Ovary (tissue), 9 donors: ENCODE results near the gene CCL8. TPM values are rescaled to one million over a fixed set of nuclear protein-coding genes. Genes with fewer than 3 reads are reported as not detected.

Experiments
- DNase-seq, 5 donors: peaks; one replicate each; pipeline ENCODE4 v3.0.0-alpha.2; 2019 to 2020
- H3K27ac ChIP-seq, 2 donors: fragments of 200-600 bp; one replicate each; pipeline versions ENCODE4 v1.5.1 to v1.8.0; 2019 to 2022
- H3K27me3 ChIP-seq: fragments of 200-600 bp; one replicate; pipeline ENCODE4 v1.8.0; 2022
- H3K36me3 ChIP-seq: fragments of 200-600 bp; sonication (generic); one replicate; pipeline ENCODE4 v1.5.1; 2019
- H3K4me1 ChIP-seq: one replicate; pipeline ENCODE4 v1.8.1; 2013; ENCODE audit warnings: mild to moderate bottlenecking, moderate library complexity; ENCODE audit not compliant: insufficient read depth
- H3K4me3 ChIP-seq: fragments of 200-600 bp; sonication (generic); one replicate; pipeline ENCODE4 v1.5.1; 2017
- H3K9me3 ChIP-seq, 2 donors: fragments of 200-600 bp in 1 of 2; sonication (generic) in 1 of 2; one replicate each; pipeline versions ENCODE4 v1.5.1 to v1.8.1; 2013 to 2019; ENCODE audit warnings: mild to moderate bottlenecking in 1 of 2, moderate library complexity in 1 of 2
- CTCF ChIP-seq, 3 donors: fragments of 450-650 bp in 2 of 3; fragments of 200-600 bp in 1 of 3; IDR thresholded peaks; one replicate each; pipeline versions ENCODE4 v1.5.1 to v1.8.0; 2016 to 2022; ENCODE audit warnings: antibody characterized with exemption in 3 of 3, mild to moderate bottlenecking in 1 of 3
- EP300 ChIP-seq: sonication (generic); formaldehyde crosslinking; IDR thresholded peaks from one replicate; pipeline ENCODE4 v1.6.1; 2017; ENCODE audit warnings: antibody characterized with exemption
- POLR2A ChIP-seq: fragments of 450-650 bp; IDR thresholded peaks from one replicate; pipeline ENCODE4 v1.6.1; 2017; ENCODE audit warnings: antibody characterized with exemption, mild to moderate bottlenecking, moderate library complexity
- WGBS, 3 donors: extraction: QIAGEN DNeasy Blood & Tissue Kit in 1 of 3; methylation state at CpG; one replicate each; pipeline versions ENCODE4 v1.1.5 to v1.1.7; 2013 to 2017; 5-methylcytosine and 5-hydroxymethylcytosine counted together
- intact Hi-C, 4 donors: fragments of 100-400 bp; cut with DNase I; formaldehyde crosslinking; loops; one replicate each; pipeline versions ENCODE4 v1.11.0 to v1.15.1; 2022 to 2023
- polyA plus RNA-seq, 2 donors: library from polyadenylated mRNA; stranded (reverse); fragments of 200-250 nt in 1 of 2; fragments of 350-450 nt in 1 of 2; fragmentation: Illumina TruSeq in 1 of 2; extraction: RNeasy Lipid Tissue Mini Kit (QIAGEN cat#74804) in 1 of 2; gene quantifications; one replicate each; pipeline ENCODE4 v1.2.3, GENCODE V29; 2013 to 2014
- total RNA-seq, 7 donors: library from RNA; depleted of rRNA in 2 of 7; stranded (reverse); fragments of >200 nt in 2 of 7; fragmentation: NEBNext Ultra II Directional in 3 of 7; extraction: Animal tissue kit (Norgen Biotek cat#: 25700) in 3 of 7; gene quantifications; one replicate each; pipeline versions ENCODE4 v1.1.0 to v1.2.4, GENCODE V29; 2016 to 2023
- donor health status: DM: no; HTN: no; CAD: no; lungs with moderate emphysema.
- donor health status: DM: no; HTN: no; CAD: no.
- donor health status: Bipolar disorder and iron deficiency.
- donor health status: DM: yes; HTN: yes; CAD: no.
- donor health status: DM: no; HTN: no; CAD: no.
- donor health status: DM: yes; HTN: yes; CAD: no.

Gene CCL8
- total and polyA plus RNA-seq, 9 donors, result 0.15 to 3.7 (median 0.48) TPM; not detected in 2

- no peaks in the 10 kb centered on the region for H3K9me3 ChIP-seq
- H3K27ac ChIP-seq, result no peak overlapping the region
- no peak for TF ChIP-seq EP300
- TF ChIP-seq POLR2A, result no peak
- TF ChIP-seq CTCF (IDR thresholded peaks at IDR 0.05), result no peak
- H3K4me1 ChIP-seq, result no peaks in the 10 kb centered on the region
- no peaks in the 10 kb centered on the region for H3K36me3 ChIP-seq
- H3K4me3 ChIP-seq, result no peak overlapping the region
- no peak for DNase-seq
- intact Hi-C loops, result loop anchor here in 1 of 4 donors (10.0 kb wide), 1 partner anchor 163 kb away; no protein-coding TSS in a partner anchor
- 69 to 74% (median 72%) methylated on average over 9 of the region's 9 CpGs for WGBS, 3 donors
- H3K27me3 ChIP-seq, result no peaks in the 10 kb centered on the region
Observed at GRCh38 chr17:34367486-34368195, 48.4 kb downstream of the CCL8 start.

DNA sequence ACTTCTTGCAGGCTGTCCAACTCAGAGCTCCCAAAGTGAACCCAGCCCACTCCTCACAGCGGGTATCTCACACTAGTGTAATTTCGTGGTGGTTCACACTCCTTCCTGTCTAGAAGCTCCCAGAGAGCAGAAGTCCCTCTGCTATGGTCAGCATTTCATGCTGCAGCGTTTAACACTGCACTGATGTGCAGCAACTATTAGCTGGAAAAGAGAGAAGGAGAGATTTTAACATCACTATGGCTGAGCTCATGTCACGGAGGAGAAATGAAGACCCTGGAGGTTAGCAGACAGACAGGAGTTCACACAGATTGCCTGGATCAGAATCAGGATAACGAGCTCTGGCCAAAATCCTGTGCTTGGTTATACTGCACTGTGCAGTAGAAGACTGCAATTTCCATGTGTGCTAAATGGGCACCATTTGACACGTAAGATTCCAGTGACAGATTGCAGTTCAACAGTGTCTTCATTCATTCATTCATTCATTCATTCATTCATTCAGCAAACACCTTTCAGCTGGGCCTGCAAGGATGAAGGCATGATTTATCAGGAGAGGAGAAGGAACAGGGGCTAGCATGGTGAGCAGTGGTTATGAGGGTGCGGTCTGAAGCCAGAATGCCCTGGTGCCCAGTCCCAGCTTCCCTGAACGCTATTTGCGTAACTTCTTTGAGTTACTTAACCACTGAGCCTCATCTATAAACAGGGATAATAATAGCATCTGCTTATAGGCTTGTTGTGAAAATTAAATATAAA lies 49.1 kb downstream of the CCL8 start:
- TF ChIP-seq CTCF (IDR thresholded peaks at IDR 0.05) (no peak), EP300 (no peak), POLR2A (no peak)
- intact Hi-C loops, result loop anchor here in 1 of 4 donors (10.0 kb wide), 1 partner anchor 164 kb away; no protein-coding TSS in a partner anchor
- DNase-seq, result no peak
- Histone ChIP-seq H3K4me1 (no peaks in the 10 kb centered on the region), H3K9me3 (no peaks in the 10 kb centered on the region), H3K27ac (no peak overlapping the region), H3K36me3 (no peaks in the 10 kb centered on the region), H3K4me3 (no peak overlapping the region), H3K27me3 (no peaks in the 10 kb centered on the region)
- WGBS, 3 donors, result 62 to 71% (median 69%) methylated on average over 9 of the region's 9 CpGs

- no peak for DNase-seq
- WGBS, 3 donors, result 50 to 52% (median 50%) methylated on average over 4 of the region's 4 CpGs
- H3K4me1 ChIP-seq, result no peaks in the 10 kb centered on the region
- no peak overlapping the region for H3K4me3 ChIP-seq
- intact Hi-C loops, result loop anchor here in 1 of 4 donors (10.0 kb wide), 1 partner anchor 164 kb away; no protein-coding TSS in a partner anchor
- H3K9me3 ChIP-seq, result no peaks in the 10 kb centered on the region
- H3K36me3 ChIP-seq, result no peaks in the 10 kb centered on the region
- H3K27ac ChIP-seq, result no peak overlapping the region
- TF ChIP-seq EP300, result no peak
- TF ChIP-seq POLR2A, result no peak
- TF ChIP-seq CTCF (IDR thresholded peaks at IDR 0.05), result no peak
- H3K27me3 ChIP-seq, result no peaks in the 10 kb centered on the region
Observed at GRCh38 chr17:34368946-34369500, 49.8 kb downstream of the CCL8 start.

GRCh38 chr17:34369571-34369970 lies 50.3 kb downstream of the CCL8 start:
- no peaks in the 10 kb centered on the region for H3K36me3 ChIP-seq
- DNase-seq, result no peak
- H3K4me1 ChIP-seq, result no peaks in the 10 kb centered on the region
- H3K27me3 ChIP-seq, result no peaks in the 10 kb centered on the region
- no peak overlapping the region for H3K27ac ChIP-seq
- no peaks in the 10 kb centered on the region for H3K9me3 ChIP-seq
- no peak overlapping the region for H3K4me3 ChIP-seq
- WGBS, 3 donors, result 69 to 87% (median 78%) methylated on average over 3 of the region's 3 CpGs
- TF ChIP-seq EP300 (no peak), POLR2A (no peak), CTCF (IDR thresholded peaks at IDR 0.05) (no peak)
- intact Hi-C loops, result loop anchor here in 1 of 4 donors (10.0 kb wide), 1 partner anchor 165 kb away; no protein-coding TSS in a partner anchor
